Globus pallidus (tissue), 1 donor: ENCODE data around the gene KIAA0825.
A peak's percentile ranks its signal among the peaks of the same experiment; 100 is the strongest.

Experiments
- DNase-seq: peaks from one replicate; pipeline ENCODE4 v3.0.0-alpha.2; 2015; ENCODE audit warnings: low spot score

The KIAA0825 gene

GRCh38 chr5:94618493-94619328, at the start of gene KIAA0825, which contains the start of gene SLF1:
KIAA0825 (minus strand) TSS chr5:94618604; CDS start chr5:94537126, 81,478 bp downstream.
SLF1 (plus strand) TSS chr5:94618669; CDS start chr5:94628811, 10,142 bp downstream.
- peak; percentile 80 for DNase-seq

GRCh38 chr5:94667937-94668336, 49.5 kb upstream of the KIAA0825 start:
- DNase-seq = no peak

- DNase-seq = peak; percentile 22
These were observed 42.7 kb upstream of the KIAA0825 start for GRCh38 chr5:94661086-94661485.

GRCh38 chr5:94660506-94660905, 42.1 kb upstream of the KIAA0825 start:
- no peak for DNase-seq

GRCh38 chr5:94658272-94658671, 39.9 kb upstream of the KIAA0825 start:
- DNase-seq = no peak

- no peak for DNase-seq
These were observed 31.5 kb upstream of the KIAA0825 start for GRCh38 chr5:94649874-94650273.

- DNase-seq = no peak
These were observed 28.4 kb upstream of the KIAA0825 start for GRCh38 chr5:94646758-94647157.

- DNase-seq = no peak
These were observed 26.6 kb upstream of the KIAA0825 start for GRCh38 chr5:94645053-94645452.

GRCh38 chr5:94640176-94640575, 21.8 kb upstream of the KIAA0825 start:
- DNase-seq = no peak

- DNase-seq = no peak
These were observed 13.6 kb upstream of the KIAA0825 start for GRCh38 chr5:94632024-94632423.

GRCh38 chr5:94627191-94627590, 8.8 kb upstream of the KIAA0825 start:
- no peak for DNase-seq

- no peak for DNase-seq
These were observed 5.5 kb upstream of the KIAA0825 start for GRCh38 chr5:94623877-94624276.

GRCh38 chr5:94623011-94623410, 4.6 kb upstream of the KIAA0825 start:
- no peak for DNase-seq

GRCh38 chr5:94621763-94622162, 3.4 kb upstream of the KIAA0825 start:
- DNase-seq = no peak

GRCh38 chr5:94620256-94620655, 1.9 kb upstream of the KIAA0825 start:
- DNase-seq = no peak

GRCh38 chr5:94618029-94618492, 343 bp downstream of the KIAA0825 start:
- DNase-seq = no peak

GRCh38 chr5:94615862-94616261, 2.5 kb downstream of the KIAA0825 start:
- DNase-seq = no peak

GRCh38 chr5:94614156-94614805, 4.1 kb downstream of the KIAA0825 start:
- no peak for DNase-seq

- no peak for DNase-seq
These were observed 4.8 kb downstream of the KIAA0825 start for GRCh38 chr5:94613583-94613982.

- no peak for DNase-seq
These were observed 23.0 kb downstream of the KIAA0825 start for GRCh38 chr5:94595281-94595840.

GRCh38 chr5:94577466-94578245, 40.7 kb downstream of the KIAA0825 start:
- DNase-seq = no peak

- no peak for DNase-seq
These were observed 43.2 kb downstream of the KIAA0825 start for GRCh38 chr5:94575196-94575595.
